Measurements from ENCODE around the gene ACOX1.

GRCh38 chr17:75975757-75976174 lies 3.2 kb downstream of the ACOX1 start:
- no peak for TF ChIP-seq CTCF (IDR thresholded peaks at IDR 0.05)
- TF ChIP-seq EZH2phosphoT487 (IDR thresholded peaks at IDR 0.05) = no peak
- no peak for TF ChIP-seq EZH2 (IDR thresholded peaks at IDR 0.05)
